GM23248 (cell line): ENCODE results near the gene PRSS33.

Experiments used
- EZH2 ChIP-seq: fragments of 200-600 bp; sonication (generic); IDR thresholded peaks from 2 replicates; pipeline ENCODE4 v1.6.1; 2018; ENCODE audit warnings: antibody characterized with exemption, mild to moderate bottlenecking; ENCODE audit not compliant: insufficient read depth, poor library complexity, severe bottlenecking
- EZH2phosphoT487 ChIP-seq: fragments of 200-600 bp; sonication (generic); IDR thresholded peaks from 2 replicates; pipeline ENCODE4 v1.6.1; 2018; ENCODE audit warnings: antibody characterized with exemption, moderate library complexity, mild to moderate bottlenecking, low read depth; ENCODE audit not compliant: insufficient read depth

- TF ChIP-seq EZH2: no peak
- no peak for TF ChIP-seq EZH2phosphoT487
Observed at GRCh38 chr16:2752035-2752849, 35.1 kb downstream of the PRSS33 start, which contains the start of gene SRRM2.
